HepG2 (cell line): ENCODE measurements around the gene BDKRB1. TPM values are rescaled to one million over a fixed set of nuclear protein-coding genes. Genes with fewer than 3 reads are reported as not detected.

Source experiments
- ATAC-seq: fragments of 200-7000 bp; cut with Tn5 transposase; 3 replicates; pipeline ENCODE4 v1.9.1; 2020; ENCODE audit warnings: mild to moderate bottlenecking, moderate library complexity
- BruUV-seq: library from RNA; stranded (reverse); fragments of 400-500 nt; replicated peaks from 2 replicates; lab custom pipeline; 2021; lab: Mats Ljungman, UMichigan
- CTCF ChIA-PET: fragments of 300-600 bp; formaldehyde crosslinking; extraction: SDS; loops from one replicate; lab custom pipeline; 2021; ENCODE audit warnings: low total read pairs, inconsistent platforms, low intra/inter-chr PET ratio; lab: Yijun Ruan, JAX
- POLR2A ChIA-PET: fragments of 350-600 bp; sonication (Branson Sonifier 250); formaldehyde crosslinking; loops from one replicate; lab custom pipeline; 2020; ENCODE audit warnings: antibody characterized with exemption, inconsistent platforms; lab: Yijun Ruan, JAX
- DNase-seq: peaks from one replicate; pipeline ENCODE4 v3.0.0-alpha.2; 2015; ENCODE audit warnings: low spot score
- FAIRE-seq: peaks from 3 replicates; lab custom pipeline; 2011; peaks lifted over from hg19 to GRCh38; lab: Jason Lieb, UNC
- H2AFZ ChIP-seq: one replicate; pipeline ENCODE4 v1.6.1; 2011; ENCODE audit warnings: low read length, inconsistent platforms
- H3K27ac ChIP-seq: fragments of 300-600 bp; 3 replicates; pipeline ENCODE4 v1.8.0; 2011; ENCODE audit warnings: mixed run types, mild to moderate bottlenecking, mixed read lengths, low read length, inconsistent platforms; ENCODE audit not compliant: insufficient read depth; ENCODE audit errors: extremely low read length
- H3K27me3 ChIP-seq, 2 experiments: fragments of 200-600 bp in 1 of 2; 2 replicates in 1 of 2; 3 replicates in 1 of 2; pipeline versions ENCODE4 v1.6.0 to v1.8.0; 2011; ENCODE audit warnings: low read length in 2 of 2, mild to moderate bottlenecking in 2 of 2, moderate library complexity in 2 of 2, inconsistent platforms in 1 of 2; ENCODE audit not compliant: insufficient read depth in 2 of 2, control insufficient read depth in 1 of 2
- H3K36me3 ChIP-seq, 2 experiments: fragments of 200-600 bp in 1 of 2; replicated peaks in 1 of 2; 2 replicates in 1 of 2; 3 replicates in 1 of 2; pipeline versions ENCODE4 v1.5.1 to v1.8.0; 2011; ENCODE audit warnings: low read length in 2 of 2, inconsistent platforms in 1 of 2; ENCODE audit not compliant: insufficient read depth in 2 of 2, control insufficient read depth in 1 of 2
- H3K4me1 ChIP-seq: 2 replicates; pipeline ENCODE4 v1.5.1; 2012; ENCODE audit warnings: low read length, inconsistent platforms; ENCODE audit not compliant: insufficient read depth
- H3K4me2 ChIP-seq: 2 replicates; pipeline ENCODE4 v1.6.0; 2011; ENCODE audit warnings: low read depth, low read length, inconsistent platforms
- H3K4me3 ChIP-seq, 3 experiments: fragments of 200-600 bp in 1 of 3; sonication (generic), shearing (Covaris generic) in 1 of 3; replicated peaks in 1 of 3; 2 replicates each; pipeline ENCODE4 v1.5.1; 2011 to 2016; ENCODE audit warnings: low read length in 3 of 3, inconsistent platforms in 2 of 3, low read depth in 2 of 3, mild to moderate bottlenecking in 2 of 3, control low read depth in 1 of 3, mixed read lengths in 1 of 3; ENCODE audit not compliant: insufficient read depth in 1 of 3
- H3K79me2 ChIP-seq: one replicate; pipeline ENCODE4 v1.6.1; 2011; ENCODE audit warnings: low read length, inconsistent platforms; ENCODE audit not compliant: insufficient read depth
- H3K9ac ChIP-seq: 2 replicates; pipeline ENCODE4 v1.6.0; 2011; ENCODE audit warnings: mild to moderate bottlenecking, low read depth, low read length, inconsistent platforms; ENCODE audit not compliant: insufficient read depth
- H3K9me3 ChIP-seq: 2 replicates; pipeline ENCODE4 v1.5.1; 2012; ENCODE audit warnings: mild to moderate bottlenecking, low read length
- H4K20me1 ChIP-seq: 2 replicates; pipeline ENCODE4 v1.6.0; 2011; ENCODE audit warnings: inconsistent platforms, mild to moderate bottlenecking, low read length, moderate library complexity; ENCODE audit not compliant: insufficient read depth
- CAMTA2 ChIP-seq: sonication (generic); formaldehyde crosslinking; IDR thresholded peaks from 2 replicates; pipeline ENCODE4 v1.4.0; 2020; ENCODE audit warnings: mild to moderate bottlenecking, missing genetic modification reagents, borderline replicate concordance
- MEIS1 ChIP-seq: sonication (generic); formaldehyde crosslinking; IDR thresholded peaks from 2 replicates; pipeline ENCODE4 v1.9.0; 2021; ENCODE audit warnings: mild to moderate bottlenecking, missing genetic modification reagents, moderate library complexity, borderline replicate concordance
- NFKBIZ ChIP-seq: IDR thresholded peaks from 2 replicates; pipeline ENCODE4 v1.6.1; 2018; ENCODE audit warnings: missing genetic modification reagents, missing compliant biosample characterization
- NKX3-1 ChIP-seq: sonication (generic); formaldehyde crosslinking; IDR thresholded peaks from 2 replicates; pipeline ENCODE4 v1.5.0; 2020; ENCODE audit warnings: missing genetic modification reagents
- SP140L ChIP-seq: sonication (generic); formaldehyde crosslinking; IDR thresholded peaks from 2 replicates; pipeline ENCODE4 v1.4.0; 2020; ENCODE audit warnings: missing genetic modification reagents, borderline replicate concordance
- ZBTB1 ChIP-seq: sonication (generic); formaldehyde crosslinking; IDR thresholded peaks from 2 replicates; pipeline ENCODE4 v1.4.0; 2020; ENCODE audit warnings: missing genetic modification reagents, borderline replicate concordance
- ZFP1 ChIP-seq: IDR thresholded peaks from 2 replicates; pipeline ENCODE4 v1.6.1; 2016
- ZFY ChIP-seq: sonication (generic); formaldehyde crosslinking; IDR thresholded peaks from 2 replicates; pipeline ENCODE4 v1.4.0; 2020; ENCODE audit warnings: missing genetic modification reagents
- ZMAT3 ChIP-seq: sonication (generic); formaldehyde crosslinking; conservative IDR thresholded peaks from 2 replicates; pipeline ENCODE4 v1.7.0; 2021; ENCODE audit warnings: missing genetic modification reagents
- ZMYM3 ChIP-seq: sonication (generic); formaldehyde crosslinking; IDR thresholded peaks from 2 replicates; pipeline ENCODE4 v1.5.1; 2020; ENCODE audit warnings: mild to moderate bottlenecking, missing genetic modification reagents
- ZNF333 ChIP-seq: sonication (generic); formaldehyde crosslinking; IDR thresholded peaks from 2 replicates; pipeline ENCODE4 v1.4.0; 2020; ENCODE audit warnings: mild to moderate bottlenecking, missing genetic modification reagents, borderline replicate concordance
- ZNF350 ChIP-seq: sonication (generic); formaldehyde crosslinking; IDR thresholded peaks from 2 replicates; pipeline ENCODE4 v1.4.0; 2020; ENCODE audit warnings: mild to moderate bottlenecking, low read depth, missing genetic modification reagents, borderline replicate concordance
- ZNF563 ChIP-seq: sonication (generic); formaldehyde crosslinking; IDR thresholded peaks from 2 replicates; pipeline ENCODE4 v1.8.0; 2022; ENCODE audit warnings: mild to moderate bottlenecking, moderate library complexity, missing genetic modification reagents
- WGBS: methylation state at CpG from one replicate; pipeline ENCODE4 v1.1.6; 2017; ENCODE audit warnings: low lambda C conversion rate; 5-methylcytosine and 5-hydroxymethylcytosine counted together
- in situ Hi-C: cut with HindIII; loops from 2 replicates; pipeline ENCODE4 v1.10.0; 2017; ENCODE audit warnings: low pct_unique_long_range_greater_than_20kb; ENCODE audit not compliant: extremely low pct_ligation_motif_present
- intact Hi-C: fragments of 100-400 bp; cut with micrococcal nuclease; formaldehyde crosslinking; loops from one replicate; pipeline ENCODE4 v1.10.0; 2022; ENCODE audit not compliant: unreplicated experiment
- polyA plus RNA-seq, 8 experiments: library from polyadenylated mRNA; depleted of rRNA in 3 of 8; stranded (reverse) in 7 of 8; unstranded in 1 of 8; fragments of >200 nt; fragmentation: Illumina TruSeq in 4 of 8; extraction: Trizol in 4 of 8; gene quantifications; 2 replicates each; pipeline versions ENCODE4 v1.2.1 to v1.2.3, GENCODE V29; 2011 to 2016; ENCODE audit warnings: low read depth in 4 of 8, missing spikeins in 1 of 8, mixed read lengths in 1 of 8; ENCODE audit not compliant: insufficient read depth in 1 of 8
- total RNA-seq, 5 experiments: library from RNA; depleted of rRNA; stranded (reverse); fragments of >200 nt; fragmentation: Illumina TruSeq; extraction: Trizol; gene quantifications; 2 replicates each; pipeline ENCODE4 v1.2.3, GENCODE V29; 2016; ENCODE audit warnings: low read depth in 1 of 5
- TF ChIP-seq, protein P1 (sequence below): sonication (generic); formaldehyde crosslinking; IDR thresholded peaks from 2 replicates; pipeline ENCODE4 v1.5.0; 2020; ENCODE audit warnings: missing genetic modification reagents
- TF ChIP-seq, protein P2 (sequence below): IDR thresholded peaks from 2 replicates; pipeline ENCODE4 v1.6.1; 2016; ENCODE audit warnings: mild to moderate bottlenecking, missing biosample characterization, missing genetic modification reagents
- TF ChIP-seq, protein P3 (sequence below): IDR thresholded peaks from 2 replicates; pipeline ENCODE4 v1.6.1; 2016; ENCODE audit warnings: low read depth

The BDKRB1 gene
- total and polyA plus RNA-seq, 2 of the 13 experiments (the other 11 are each of a cell fraction or from before 2014, with no cell fraction given), result 0.05 TPM; not detected in 1

DNA sequence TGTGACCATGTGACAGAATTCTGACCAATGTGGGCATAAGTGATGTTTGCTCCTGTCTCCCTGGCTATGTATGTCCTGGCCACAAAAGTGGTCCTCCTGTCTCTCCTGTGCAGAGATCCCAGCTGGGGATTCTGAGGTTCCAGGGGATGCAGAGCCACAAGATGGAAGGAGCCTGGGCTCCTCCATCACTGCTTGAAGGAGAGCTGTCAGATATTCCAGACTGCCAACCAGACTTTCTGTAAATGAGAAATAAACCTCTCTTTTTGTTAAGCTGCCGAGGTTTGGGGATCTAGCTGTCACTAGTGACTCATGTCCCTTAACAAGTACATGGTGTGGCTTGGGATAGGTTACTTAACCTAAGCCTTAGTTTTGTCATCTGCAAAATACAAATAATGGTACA is 21.9 kb downstream of the BDKRB1 start:
- ATAC-seq, result no peak
- no peak overlapping the region for H2AFZ ChIP-seq
- no peak for DNase-seq
- H4K20me1 ChIP-seq, result no peaks in the 10 kb centered on the region
- no peaks in the 10 kb centered on the region for H3K79me2 ChIP-seq
- no peak overlapping the region for H3K9ac ChIP-seq
- H3K4me3 ChIP-seq, result no peak overlapping the region
- H3K4me2 ChIP-seq, result no peak overlapping the region
- TF ChIP-seq NFKBIZ (CRISPR knock-in tag) (no peak), ZNF350 (CRISPR knock-in tag) (no peak), ZMYM3 (CRISPR knock-in tag) (no peak), ZFP1 (CRISPR knock-in tag) (no peak)
- TF ChIP-seq, protein P1, sequence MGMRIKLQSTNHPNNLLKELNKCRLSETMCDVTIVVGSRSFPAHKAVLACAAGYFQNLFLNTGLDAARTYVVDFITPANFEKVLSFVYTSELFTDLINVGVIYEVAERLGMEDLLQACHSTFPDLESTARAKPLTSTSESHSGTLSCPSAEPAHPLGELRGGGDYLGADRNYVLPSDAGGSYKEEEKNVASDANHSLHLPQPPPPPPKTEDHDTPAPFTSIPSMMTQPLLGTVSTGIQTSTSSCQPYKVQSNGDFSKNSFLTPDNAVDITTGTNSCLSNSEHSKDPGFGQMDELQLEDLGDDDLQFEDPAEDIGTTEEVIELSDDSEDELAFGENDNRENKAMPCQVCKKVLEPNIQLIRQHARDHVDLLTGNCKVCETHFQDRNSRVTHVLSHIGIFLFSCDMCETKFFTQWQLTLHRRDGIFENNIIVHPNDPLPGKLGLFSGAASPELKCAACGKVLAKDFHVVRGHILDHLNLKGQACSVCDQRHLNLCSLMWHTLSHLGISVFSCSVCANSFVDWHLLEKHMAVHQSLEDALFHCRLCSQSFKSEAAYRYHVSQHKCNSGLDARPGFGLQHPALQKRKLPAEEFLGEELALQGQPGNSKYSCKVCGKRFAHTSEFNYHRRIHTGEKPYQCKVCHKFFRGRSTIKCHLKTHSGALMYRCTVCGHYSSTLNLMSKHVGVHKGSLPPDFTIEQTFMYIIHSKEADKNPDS, result no peak
- TF ChIP-seq, all 625 proteins: peak for 0
- no TSS peak for BruUV-seq
- Histone ChIP-seq H3K9me3 (peaks cover 5% of the 10 kb centered on the region; the same call in 1 of the 2 replicates), H3K27me3 (no peaks in the 10 kb centered on the region), H3K36me3 (no peaks in the 10 kb centered on the region), H3K4me1 (no peaks in the 10 kb centered on the region), H3K27ac (no peak overlapping the region)
- ChIA-PET POLR2A (no interaction called here), CTCF (interaction anchor here (5.0 kb wide), 1 partner anchor 179 kb away, joined by 93 read pairs; no protein-coding TSS in a partner anchor)
- in situ Hi-C loops (loop anchor here (5.0 kb wide), 1 partner anchor 181 kb away; no protein-coding TSS in a partner anchor), intact Hi-C loops (no loop called here)
- FAIRE-seq, result no peak
- WGBS, result 80% methylated on average over 1 of the region's 1 CpG

DNA sequence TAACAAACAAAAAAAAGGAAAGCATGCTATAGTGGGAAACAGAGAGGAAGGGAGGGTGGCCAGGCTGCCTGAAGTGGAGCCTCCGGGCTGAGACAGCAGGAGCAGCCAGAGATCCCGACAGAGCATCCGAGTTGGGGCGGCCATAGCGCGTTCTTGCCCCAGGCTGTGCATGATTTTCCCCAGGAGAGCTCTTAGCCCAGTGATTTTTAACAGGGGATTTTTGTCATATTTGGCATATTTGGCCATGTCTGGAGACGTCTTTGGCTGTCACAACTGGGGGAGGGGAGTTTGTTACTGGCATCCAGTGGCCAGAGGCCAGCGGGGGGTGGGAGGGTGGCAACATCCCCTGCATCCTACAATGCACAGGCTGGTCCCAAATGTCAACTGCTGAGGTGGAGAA is 23.6 kb downstream of the BDKRB1 start:
- no peaks in the 10 kb centered on the region for H3K79me2 ChIP-seq
- ATAC-seq (no peak), FAIRE-seq (no peak), DNase-seq (no peak)
- ChIA-PET CTCF (no interaction called here), POLR2A (no interaction called here)
- H4K20me1 ChIP-seq, result no peaks in the 10 kb centered on the region
- intact Hi-C loops, result no loop called here
- H3K9me3 ChIP-seq, result peaks cover 4% of the 10 kb centered on the region; the same call in 1 of the 2 replicates
- no peak overlapping the region for H3K9ac ChIP-seq
- no peak overlapping the region for H3K4me3 ChIP-seq
- H3K27ac ChIP-seq, result no peak overlapping the region
- no peak overlapping the region for H2AFZ ChIP-seq
- BruUV-seq, result no TSS peak
- in situ Hi-C loops, result loop anchor here (5.0 kb wide), 1 partner anchor 182 kb away; no protein-coding TSS in a partner anchor
- H3K36me3 ChIP-seq, result no peaks in the 10 kb centered on the region
- WGBS, result 93% methylated on average over 6 of the region's 8 CpGs
- H3K27me3 ChIP-seq, result no peaks in the 10 kb centered on the region
- H3K4me2 ChIP-seq, result no peak overlapping the region
- peaks cover 4% of the 10 kb centered on the region for H3K4me1 ChIP-seq
- TF ChIP-seq MEIS1 (CRISPR knock-in tag) (no peak), ZFY (CRISPR knock-in tag) (no peak), SP140L (no peak), ZMAT3 (CRISPR knock-in tag) (no peak), ZNF563 (CRISPR knock-in tag) (no peak), ZBTB1 (CRISPR knock-in tag) (no peak), NKX3-1 (CRISPR knock-in tag) (no peak), ZNF333 (CRISPR knock-in tag) (no peak), CAMTA2 (CRISPR knock-in tag) (no peak)
- TF ChIP-seq, protein P2, sequence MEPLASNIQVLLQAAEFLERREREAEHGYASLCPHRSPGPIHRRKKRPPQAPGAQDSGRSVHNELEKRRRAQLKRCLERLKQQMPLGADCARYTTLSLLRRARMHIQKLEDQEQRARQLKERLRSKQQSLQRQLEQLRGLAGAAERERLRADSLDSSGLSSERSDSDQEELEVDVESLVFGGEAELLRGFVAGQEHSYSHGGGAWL (CRISPR knock-in tag), result no peak
- TF ChIP-seq, protein P3, sequence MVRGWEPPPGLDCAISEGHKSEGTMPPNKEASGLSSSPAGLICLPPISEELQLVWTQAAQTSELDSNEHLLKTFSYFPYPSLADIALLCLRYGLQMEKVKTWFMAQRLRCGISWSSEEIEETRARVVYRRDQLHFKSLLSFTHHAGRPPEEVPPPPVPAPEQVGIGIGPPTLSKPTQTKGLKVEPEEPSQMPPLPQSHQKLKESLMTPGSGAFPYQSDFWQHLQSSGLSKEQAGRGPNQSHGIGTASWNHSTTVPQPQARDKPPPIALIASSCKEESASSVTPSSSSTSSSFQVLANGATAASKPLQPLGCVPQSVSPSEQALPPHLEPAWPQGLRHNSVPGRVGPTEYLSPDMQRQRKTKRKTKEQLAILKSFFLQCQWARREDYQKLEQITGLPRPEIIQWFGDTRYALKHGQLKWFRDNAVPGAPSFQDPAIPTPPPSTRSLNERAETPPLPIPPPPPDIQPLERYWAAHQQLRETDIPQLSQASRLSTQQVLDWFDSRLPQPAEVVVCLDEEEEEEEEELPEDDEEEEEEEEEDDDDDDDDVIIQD (CRISPR knock-in tag), result no peak
